Measurements from ENCODE around the gene C2CD5. TPM values are rescaled to one million over a fixed set of nuclear protein-coding genes. Genes with fewer than 3 reads are reported as not detected.

The C2CD5 gene
- total RNA-seq, 1 experiment from 2014 or later = 35.4 TPM

GRCh38 chr12:22431693-22432251 is 112.6 kb downstream of the C2CD5 start:
- no peak for DNase-seq
- H3K14ac ChIP-seq (ENCODE audit: insufficient read depth, low read length) = no peak overlapping the region
- H2BK15ac ChIP-seq (ENCODE audit: low read depth, low read length) = no peak overlapping the region
- no peaks in the 10 kb centered on the region for H3K4me1 ChIP-seq (ENCODE audit: insufficient read depth, low read length)
- no peaks in the 10 kb centered on the region for H3K27me3 ChIP-seq (ENCODE audit: insufficient read depth, low read length)
- no peaks in the 10 kb centered on the region for H3K79me2 ChIP-seq (ENCODE audit: insufficient read depth, low read length)
- no peak for TF ChIP-seq CTCF (conservative IDR thresholded peaks at IDR 0.05)
- no peak overlapping the region for H3T11ph ChIP-seq (ENCODE audit: low read length)
- H2AK5ac ChIP-seq (ENCODE audit: insufficient read length, low read length) = no peak overlapping the region
- H3K27me3 Mint-ChIP-seq (ENCODE audit: low read depth) = no peaks in the 10 kb centered on the region
- peaks cover 3% of the 10 kb centered on the region in 2 experiments for H3K4me1 Mint-ChIP-seq
- H2AFZ ChIP-seq (ENCODE audit: low read length) = no peak overlapping the region
- no peak overlapping the region for H4K5ac ChIP-seq (ENCODE audit: insufficient read length, low read depth, low read length)
- H3K18ac ChIP-seq (ENCODE audit: insufficient read length, low read depth, low read length) = no peak overlapping the region
- no peak overlapping the region for H3K4me2 ChIP-seq (ENCODE audit: insufficient read depth, insufficient read length, low read length)
- H2BK12ac ChIP-seq (ENCODE audit: insufficient read length, low read depth, low read length) = no peak overlapping the region
- no peak overlapping the region for H3K9ac ChIP-seq (ENCODE audit: extremely low read depth, insufficient read length, low read length)
- H3K9me3 Mint-ChIP-seq = no peaks in the 10 kb centered on the region
- no peak overlapping the region for H2BK120ac ChIP-seq (ENCODE audit: low read depth, low read length, poor library complexity, severe bottlenecking)
- H2BK5ac ChIP-seq (ENCODE audit: insufficient read length, low read length) = no peak overlapping the region
- WGBS (ENCODE audit: extremely low coverage, insufficient read length, low lambda C conversion rate) = no CpG with 5 or more reads among the region's 1 CpG
- H3K23ac ChIP-seq (ENCODE audit: insufficient read length, low read depth, low read length) = no peak overlapping the region
- H4K20me1 ChIP-seq (ENCODE audit: control insufficient read depth, insufficient read depth, insufficient read length) = no peaks in the 10 kb centered on the region
- no peaks in the 10 kb centered on the region for H3K79me1 ChIP-seq (ENCODE audit: insufficient read depth, low read depth, low read length, poor library complexity, severe bottlenecking)
- no peak overlapping the region for H3K4ac ChIP-seq (ENCODE audit: low read depth, low read length)
- H3K27ac ChIP-seq (ENCODE audit: insufficient read length, low read depth, low read length) = no peak overlapping the region
- no peak overlapping the region for H3K4me3 Mint-ChIP-seq
- no peak overlapping the region for H2BK20ac ChIP-seq (ENCODE audit: low read depth, low read length, poor library complexity, severe bottlenecking)
- H4K91ac ChIP-seq (ENCODE audit: insufficient read length, low read depth, low read length) = no peak overlapping the region
- no peak overlapping the region for H4K8ac ChIP-seq (replicated peaks; ENCODE audit: insufficient read length, low read depth, low read length)
- H3K9me3 ChIP-seq (ENCODE audit: control insufficient read depth, low read depth, low read length) = no peaks in the 10 kb centered on the region
- no peak overlapping the region for H3K56ac ChIP-seq (ENCODE audit: insufficient read length, low read depth, low read length)
- no peaks in the 10 kb centered on the region for H3K36me3 Mint-ChIP-seq (ENCODE audit: insufficient read depth in 1 of 3, low read depth in 3 of 3)
- H3K23me2 ChIP-seq (ENCODE audit: insufficient read length, low read depth, low read length, poor library complexity, severe bottlenecking) = no peaks in the 10 kb centered on the region
- H3K27ac Mint-ChIP-seq = peak overlapping the region in 1 of 3 experiments; percentile 27; a peak in 1 of 7 replicates
